ENCODE data around the gene KHDC4. TPM values are rescaled to one million over a fixed set of nuclear protein-coding genes. Genes with fewer than 3 reads are reported as not detected.

The KHDC4 gene
- total and polyA plus RNA-seq, 9 of the 15 experiments (the other 6 are each of a cell fraction or from before 2014, with no cell fraction given) = 12.1 to 185 (median 65.6) TPM

- TF ChIP-seq ARID4B (CRISPR knock-in tag; IDR thresholded peaks at IDR 0.05) = peak; percentile 68; the same call in 1 of the 2 replicates
- no peak for TF ChIP-seq HBP1 (CRISPR knock-in tag; IDR thresholded peaks at IDR 0.05)
- peak; percentile 52; the same call in 1 of the 2 replicates for TF ChIP-seq EHMT2 (IDR thresholded peaks at IDR 0.05)
- TF ChIP-seq BHLHE40 (IDR thresholded peaks at IDR 0.05; ENCODE audit: low read length) = peak; percentile 91
- peak; percentile 89 for TF ChIP-seq EP400 (IDR thresholded peaks at IDR 0.05)
- no peak; the same call in 1 of the 2 replicates for TF ChIP-seq GABPB1 (CRISPR knock-in tag; IDR thresholded peaks at IDR 0.05)
- TF ChIP-seq NR0B1 (IDR thresholded peaks at IDR 0.05; ENCODE audit: partially characterized antibody) = no peak
- TF ChIP-seq NFIC (IDR thresholded peaks at IDR 0.05) = 0 out of 2 replicates have a peak, but pooled peaks have one; percentile 9
- no peak for TF ChIP-seq MTF1 (CRISPR knock-in tag; IDR thresholded peaks at IDR 0.05; ENCODE audit: borderline replicate concordance)
- TF ChIP-seq MITF (IDR thresholded peaks at IDR 0.05) = peak; percentile 77
- TF ChIP-seq KDM4B (IDR thresholded peaks at IDR 0.05; ENCODE audit: borderline replicate concordance in 2 of 2, low read depth in 1 of 2) = 0 out of 4 replicates have a peak, but pooled peaks of 1 of the 2 experiments have one; percentile 50
- TF ChIP-seq RNF2 (IDR thresholded peaks at IDR 0.05) = peak; percentile 88
- TF ChIP-seq NR2C1 (IDR thresholded peaks at IDR 0.05) = no peak
- peak; percentile 35; the same call in 1 of the 2 replicates for TF ChIP-seq NR2C1 (tag; IDR thresholded peaks at IDR 0.05)
- no peak for TF ChIP-seq TCF7 (IDR thresholded peaks at IDR 0.05; ENCODE audit: borderline replicate concordance)
- TF ChIP-seq EP300 (IDR thresholded peaks at IDR 0.05; ENCODE audit: low read length) = peak; percentile 57; the same call in 1 of the 2 replicates
- no peak for TF ChIP-seq DLX4 (CRISPR knock-in tag; IDR thresholded peaks at IDR 0.05)
- peak in 2 of 3 experiments; percentile 43 to 59 for TF ChIP-seq YY1 (IDR thresholded peaks at IDR 0.05; ENCODE audit: borderline replicate concordance in 1 of 3, control insufficient read depth in 1 of 3, extremely low read depth in 1 of 3, insufficient read depth in 3 of 3, insufficient read length in 1 of 3, insufficient replicate concordance in 2 of 3, low read depth in 1 of 3, low read length in 2 of 3)
Measured at GRCh38 chr1:155970531-155971167, 36.4 kb upstream of the KHDC4 start (continued).

Measured in K562 (cell line).